Head of caudate nucleus (tissue), 42 donors: ENCODE results near the gene NME3.

Experiments used
- DNase-seq, 42 donors: peaks; one replicate each; pipeline versions ENCODE4 v3.0.0 to v3.0.0-alpha.2; 2020 to 2021; ENCODE audit warnings: mixed read lengths in 7 of 42
- intact Hi-C: fragments of 100-400 bp; cut with DNase I; formaldehyde crosslinking; loops from one replicate; pipeline ENCODE4 v1.15.0; 2022

NME3 gene

DNA sequence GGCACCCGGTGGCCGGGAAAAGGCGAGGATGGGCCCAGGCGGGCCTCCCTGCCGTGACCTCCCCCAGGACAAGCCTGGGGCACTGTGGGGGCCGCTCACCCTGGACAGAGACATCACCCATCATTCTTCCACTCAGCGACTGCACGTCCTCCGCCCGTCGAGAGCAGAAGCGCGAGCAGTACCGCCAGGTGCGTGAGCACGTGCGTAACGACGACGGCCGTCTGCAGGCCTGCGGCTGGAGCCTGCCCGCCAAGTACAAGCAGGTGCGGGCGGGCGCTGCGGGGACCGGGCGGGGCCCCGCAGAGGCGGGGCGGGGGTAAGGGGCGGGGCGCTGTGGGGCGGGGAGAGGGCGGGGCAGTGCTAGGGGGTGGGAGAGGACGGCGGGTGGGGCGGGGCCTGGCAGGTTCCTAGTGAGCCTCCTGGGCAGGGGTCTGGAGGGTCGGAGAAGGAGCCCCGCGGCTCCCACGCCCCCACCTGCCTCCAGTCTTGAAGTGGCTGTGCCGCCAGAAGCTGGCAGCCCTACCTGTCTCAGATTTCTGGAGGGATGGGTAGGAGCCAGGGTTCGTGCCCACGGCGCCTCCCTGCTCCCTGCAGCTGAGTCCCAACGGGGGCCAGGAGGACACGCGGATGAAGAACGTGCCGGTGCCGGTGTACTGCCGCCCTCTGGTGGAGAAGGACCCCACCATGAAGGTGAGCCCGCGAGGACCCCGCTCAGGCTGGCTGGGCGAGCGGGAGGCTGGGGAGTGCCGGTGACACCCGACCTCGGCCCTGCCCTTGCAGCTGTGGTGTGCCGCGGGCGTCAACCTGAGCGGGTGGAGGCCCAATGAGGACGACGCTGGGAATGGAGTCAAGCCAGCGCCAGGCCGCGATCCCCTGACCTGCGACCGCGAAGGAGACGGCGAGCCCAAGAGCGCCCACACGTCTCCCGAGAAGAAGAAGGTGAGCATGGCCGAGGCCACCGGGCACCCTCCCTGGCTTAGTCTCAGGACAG is 7.5 kb downstream of the NME3 start:
- intact Hi-C loops, result loop anchor here (10.0 kb wide), 1 partner anchor 59 kb away; the partner anchor contains the start of gene MAPK8IP3
- DNase-seq, result peak in 23 of 42 donors; percentile 32 to 70 (median 48)

DNA sequence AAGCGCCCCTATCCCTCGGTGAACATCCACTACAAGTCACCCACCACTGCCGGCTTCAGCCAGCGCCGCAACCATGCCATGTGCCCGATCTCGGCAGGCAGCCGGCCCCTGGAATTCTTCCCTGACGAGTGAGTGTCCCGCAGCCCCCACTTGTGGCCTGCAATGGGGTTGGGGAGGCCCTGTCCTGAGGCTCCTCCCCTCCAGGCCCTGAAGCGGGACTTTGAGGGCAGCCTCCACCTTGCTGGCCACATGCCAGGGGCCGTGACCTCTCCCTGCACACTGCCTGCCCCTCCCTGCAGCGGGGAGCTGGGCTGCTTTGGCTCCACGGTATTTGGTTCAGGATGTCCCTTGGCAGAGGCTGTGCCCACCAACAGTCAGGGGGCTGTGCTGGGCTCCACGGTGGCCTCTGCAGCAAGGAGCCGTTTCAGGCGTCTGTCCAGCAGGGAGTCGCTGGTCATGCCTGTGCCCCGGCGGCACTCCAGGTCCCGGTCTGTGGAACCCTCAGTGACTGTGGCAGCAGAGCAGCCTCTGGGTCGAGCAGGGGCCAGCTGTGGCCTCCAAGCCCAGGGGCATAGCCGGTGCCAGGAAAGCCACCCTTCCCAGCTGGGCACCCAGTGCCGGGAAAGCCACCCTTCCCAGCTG is 8.3 kb downstream of the NME3 start:
- intact Hi-C loops, result loop anchor here (10.0 kb wide), 1 partner anchor 58 kb away; the partner anchor contains the start of gene MAPK8IP3
- DNase-seq, result no peak

DNA sequence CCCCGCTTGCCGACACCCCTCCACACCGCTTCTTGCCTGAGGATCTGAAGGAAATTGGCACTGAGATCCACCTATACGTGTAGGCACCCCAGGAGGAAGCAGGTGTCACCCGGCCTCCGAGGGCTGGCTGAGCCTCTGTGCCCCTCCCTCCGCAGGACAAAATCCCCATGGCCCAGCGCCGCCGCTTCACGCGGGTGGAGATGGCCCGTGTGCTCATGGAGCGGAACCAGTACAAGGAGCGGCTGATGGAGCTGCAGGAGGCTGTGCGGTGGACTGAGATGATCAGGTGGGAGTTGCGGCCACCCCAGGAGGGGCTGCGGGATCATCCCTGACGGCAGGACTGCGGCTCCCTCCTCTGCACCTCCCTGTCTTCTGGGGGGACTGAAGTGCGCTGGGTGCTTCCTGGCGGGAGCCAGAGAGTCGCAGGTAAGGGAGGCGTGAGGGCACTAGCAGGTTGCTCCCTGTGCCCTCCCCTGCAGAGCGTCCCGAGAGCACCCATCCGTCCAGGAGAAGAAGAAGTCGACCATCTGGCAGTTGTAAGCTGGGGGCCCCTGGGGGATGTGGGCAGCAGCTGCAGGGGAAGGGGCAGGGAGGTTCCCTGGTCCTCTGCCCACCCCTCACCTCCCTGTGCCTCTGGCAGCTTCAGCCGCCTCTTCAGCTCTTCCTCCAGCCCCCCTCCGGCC is 9.0 kb downstream of the NME3 start:
- no peak for DNase-seq
- intact Hi-C loops, result loop anchor here (10.0 kb wide), 1 partner anchor 58 kb away; the partner anchor contains the start of gene MAPK8IP3

- DNase-seq, result no peak
- intact Hi-C loops, result loop anchor here (10.0 kb wide), 1 partner anchor 57 kb away; the partner anchor contains the start of gene MAPK8IP3
These were observed 9.6 kb downstream of the NME3 start for GRCh38 chr16:1761751-1762150.

- DNase-seq, result no peak
- intact Hi-C loops, result loop anchor here (10.0 kb wide), 1 partner anchor 56 kb away; the partner anchor contains the start of gene MAPK8IP3
These were observed 10.4 kb downstream of the NME3 start for GRCh38 chr16:1760911-1761310.

DNA sequence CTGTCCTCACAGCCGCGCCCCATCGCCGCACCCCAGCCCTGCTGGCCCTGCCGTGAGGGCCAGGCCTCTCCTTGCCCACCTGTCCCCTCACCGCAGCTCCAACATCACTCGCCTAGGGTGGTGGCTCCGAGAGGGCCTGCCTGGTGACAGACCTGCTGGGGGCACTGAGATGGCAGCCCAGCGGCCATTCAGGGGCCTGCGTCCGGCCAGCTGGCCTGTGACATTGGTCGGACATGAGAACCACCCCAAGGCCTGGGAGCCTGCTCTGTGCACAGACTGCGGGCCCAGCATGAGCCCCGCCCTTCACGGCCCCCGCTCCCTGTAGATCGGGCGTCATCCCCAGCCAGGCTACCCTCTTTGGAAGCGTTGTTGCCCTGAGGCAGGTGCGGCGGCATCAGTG is 11.8 kb downstream of the NME3 start:
- DNase-seq, result no peak
- intact Hi-C loops, result no loop called here

DNA sequence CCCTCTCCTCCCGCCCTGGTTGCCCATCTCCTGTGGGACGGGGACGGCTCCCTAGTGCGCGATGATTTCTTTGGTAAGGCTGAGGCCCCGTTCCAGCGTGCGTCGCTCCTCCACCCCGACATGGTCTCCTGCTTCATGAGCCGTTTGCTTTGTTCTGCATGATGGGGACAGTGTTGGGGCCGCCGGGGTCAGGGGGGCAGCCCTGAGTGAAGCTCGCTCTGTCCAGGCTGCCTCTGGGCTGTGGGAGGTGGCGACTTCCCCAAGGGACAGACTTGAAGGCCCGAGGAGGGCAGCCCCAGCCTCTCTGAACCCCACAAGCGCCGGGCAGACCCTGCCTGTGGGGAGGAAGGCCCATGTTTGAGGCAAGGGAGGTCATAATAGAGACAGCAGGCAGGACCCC is 12.4 kb downstream of the NME3 start:
- intact Hi-C loops, result no loop called here

GRCh38 chr16:1757714-1758461 is 13.5 kb downstream of the NME3 start:
- intact Hi-C loops, result no loop called here
- no peak for DNase-seq

More for the DNA sequence above, 12.4 kb downstream of the NME3 start:
- no peak for DNase-seq

DNA sequence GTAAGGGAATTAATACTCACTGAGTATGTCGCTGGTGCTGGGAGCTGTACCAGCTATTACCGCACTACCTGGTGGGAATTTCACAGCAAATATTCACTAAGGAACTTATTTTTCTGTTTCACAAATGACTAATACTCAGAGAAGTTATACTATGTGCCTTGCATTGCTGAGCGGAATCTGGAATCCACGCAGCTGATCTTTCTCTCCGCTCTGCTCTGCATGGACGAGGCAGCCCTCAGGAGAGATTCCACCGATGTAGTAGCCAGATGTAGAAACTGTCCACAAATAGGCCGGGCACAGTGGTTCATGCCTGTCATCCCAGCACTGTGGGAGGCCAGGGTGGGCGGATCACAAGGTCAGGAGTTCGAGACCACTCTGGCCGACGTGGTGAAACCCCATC is 17.1 kb downstream of the NME3 start:
- intact Hi-C loops, result no loop called here
- DNase-seq, result peak in 3 of 42 donors; percentile 26 to 60 (median 28)

GRCh38 chr16:1752853-1753252 is 18.5 kb downstream of the NME3 start:
- intact Hi-C loops, result no loop called here
- DNase-seq, result no peak

DNA sequence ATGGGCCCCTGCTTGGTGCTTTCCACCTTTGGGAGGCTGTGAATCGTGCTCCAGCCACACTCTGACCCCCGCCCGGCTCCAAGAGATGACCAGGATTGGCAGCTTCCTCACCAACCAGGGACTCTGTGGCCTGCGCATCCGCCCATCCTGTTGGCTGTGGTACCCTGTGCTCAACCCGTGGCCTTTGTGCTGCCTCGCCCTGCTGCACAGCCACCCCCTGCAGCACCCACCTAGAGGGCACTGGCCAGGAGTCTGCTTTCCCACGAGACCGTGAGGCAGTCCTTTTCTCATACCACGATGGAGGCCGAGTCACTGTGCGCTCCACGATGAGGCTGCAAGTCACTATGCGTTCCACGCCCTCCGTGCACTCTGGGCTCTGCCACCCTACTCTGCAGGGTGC is 19.4 kb downstream of the NME3 start:
- intact Hi-C loops, result no loop called here
- DNase-seq, result no peak

GRCh38 chr16:1749152-1750117 is 21.9 kb downstream of the NME3 start:
- intact Hi-C loops, result no loop called here
- no peak for DNase-seq

DNA sequence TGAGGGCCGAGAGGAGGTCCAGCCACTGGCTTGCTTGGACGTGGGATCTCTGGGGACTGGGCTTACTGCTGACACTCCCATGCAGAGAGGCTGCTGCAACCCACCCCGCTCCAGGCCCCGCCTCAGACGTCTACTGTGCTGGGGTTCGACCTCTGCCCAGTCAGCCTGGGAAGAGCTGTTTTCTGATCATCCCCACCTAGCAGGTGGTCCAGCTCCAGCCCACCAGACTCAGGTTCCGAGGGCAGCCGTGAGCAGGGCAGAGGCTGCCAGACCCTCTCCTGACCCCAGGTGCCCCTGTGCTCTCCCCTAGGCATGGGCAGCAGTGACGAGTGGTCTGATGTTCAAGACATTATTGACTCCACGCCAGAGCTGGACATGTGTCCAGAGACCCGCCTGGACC is 23.4 kb downstream of the NME3 start:
- intact Hi-C loops, result no loop called here
- no peak for DNase-seq

- intact Hi-C loops, result no loop called here
- no peak for DNase-seq
These were observed 24.6 kb downstream of the NME3 start for GRCh38 chr16:1746693-1747195.

GRCh38 chr16:1745900-1746692 is 25.2 kb downstream of the NME3 start:
- intact Hi-C loops, result no loop called here
- no peak for DNase-seq

DNA sequence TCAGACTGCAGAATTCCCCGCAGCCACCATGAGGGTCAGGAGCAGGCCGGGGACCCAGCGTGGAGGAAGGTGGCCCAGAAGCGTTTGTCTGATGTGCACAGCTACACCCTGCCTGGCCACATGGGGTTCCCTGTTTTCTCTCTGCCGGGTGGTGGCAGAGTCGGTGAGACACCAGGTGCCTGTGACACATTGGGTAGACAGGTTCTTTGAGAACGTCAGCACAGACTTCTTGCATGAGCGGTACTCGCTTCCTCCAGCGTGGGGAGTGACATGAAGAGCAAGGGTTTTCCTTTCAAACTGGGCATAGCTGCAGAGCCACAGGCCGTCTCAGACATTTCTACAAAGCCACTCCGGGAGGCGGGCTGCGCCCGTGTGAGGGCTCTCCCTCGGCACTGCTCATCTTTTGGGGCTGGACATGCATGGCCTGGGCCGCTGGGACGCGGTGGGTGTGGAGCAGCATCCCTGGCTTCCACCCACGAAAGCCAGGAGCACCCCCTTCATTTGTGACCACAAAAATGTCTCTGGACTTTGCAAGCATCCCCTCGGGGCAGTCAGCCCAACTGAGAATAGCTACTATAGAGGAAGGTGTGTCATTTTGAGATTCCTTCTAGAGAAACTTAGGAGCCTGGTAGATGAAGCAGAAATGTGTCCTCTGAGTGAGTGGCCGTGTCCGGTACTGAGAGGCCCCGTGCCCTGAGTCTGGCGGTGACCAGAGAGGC is 26.0 kb downstream of the NME3 start:
- DNase-seq, result no peak
- intact Hi-C loops, result no loop called here
